Mucosa of rectum (tissue), 2 donors: ENCODE measurements around the gene EFCAB12.

Experiments
- H3K27ac ChIP-seq, 2 donors: one replicate each; pipeline ENCODE4 v1.7.0; 2013; ENCODE audit warnings: inconsistent platforms in 2 of 2, low read depth in 2 of 2, low read length in 2 of 2
- H3K27me3 ChIP-seq, 2 donors: one replicate each; pipeline ENCODE4 v1.7.0; 2013; ENCODE audit warnings: low read length in 2 of 2; ENCODE audit not compliant: control insufficient read depth in 2 of 2, insufficient read depth in 2 of 2
- H3K36me3 ChIP-seq, 2 donors: one replicate each; pipeline ENCODE4 v1.7.0; 2013; ENCODE audit warnings: low read length in 2 of 2; ENCODE audit not compliant: control insufficient read depth in 2 of 2, insufficient read depth in 2 of 2
- H3K4me1 ChIP-seq, 2 donors: one replicate each; pipeline ENCODE4 v1.7.0; 2013; ENCODE audit warnings: low read length in 2 of 2, mild to moderate bottlenecking in 1 of 2; ENCODE audit not compliant: control insufficient read depth in 2 of 2, insufficient read depth in 2 of 2
- H3K4me3 ChIP-seq, 2 donors: one replicate each; pipeline ENCODE4 v1.7.0; 2013; ENCODE audit warnings: low read length in 2 of 2
- H3K9ac ChIP-seq, 2 donors: one replicate each; pipeline ENCODE4 v1.7.0; 2013; ENCODE audit warnings: low read length in 2 of 2, low read depth in 1 of 2, mild to moderate bottlenecking in 1 of 2
- H3K9me3 ChIP-seq, 2 donors: one replicate each; pipeline ENCODE4 v1.7.0; 2013; ENCODE audit warnings: low read length in 2 of 2; ENCODE audit not compliant: control insufficient read depth in 2 of 2
- donor health status: healthy.
- donor health status: Normal muscosa, but diverticular disease.

EFCAB12 gene

DNA sequence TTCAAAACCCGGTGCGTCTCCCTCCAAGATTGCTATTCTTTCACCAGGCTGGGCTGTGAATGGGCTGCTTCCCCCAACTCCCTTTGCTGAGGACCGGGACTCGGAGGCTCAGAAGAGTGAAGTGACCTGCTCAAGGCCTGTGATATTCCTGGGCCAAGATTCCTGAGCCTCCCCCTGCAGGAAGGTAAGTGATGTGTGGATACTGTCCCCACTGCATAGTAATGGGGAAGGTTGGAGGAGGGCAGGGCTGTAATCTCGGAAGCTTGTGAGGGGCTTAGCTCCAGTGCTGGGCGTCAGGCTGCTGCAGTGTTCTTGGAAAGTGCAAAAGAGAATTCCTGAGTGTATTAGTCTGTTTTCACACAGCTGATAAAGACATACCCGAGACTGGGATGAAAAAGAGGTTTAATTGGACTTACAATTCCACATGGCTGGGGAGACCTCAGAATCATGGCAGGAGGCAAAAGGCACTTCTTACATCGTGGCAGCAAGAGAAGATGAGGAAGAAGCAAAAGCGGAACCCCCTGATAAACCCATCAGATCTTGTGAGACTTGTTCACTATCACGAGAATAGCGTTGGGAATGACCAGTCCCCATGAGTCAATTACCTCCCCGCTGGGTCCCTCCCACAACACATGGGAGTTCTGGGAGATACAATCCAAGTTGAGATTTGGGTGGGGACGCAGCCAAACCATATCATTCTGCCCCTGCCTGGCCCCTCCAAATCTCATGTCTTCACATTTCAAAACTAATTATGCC, 67.6 kb downstream of the EFCAB12 start:
- Histone ChIP-seq H3K27ac (no peak overlapping the region), H3K4me3 (no peak overlapping the region), H3K9ac (no peak overlapping the region), H3K4me1 (no peaks in the 10 kb centered on the region), H3K27me3 (no peaks in the 10 kb centered on the region), H3K36me3 (no peaks in the 10 kb centered on the region), H3K9me3 (no peaks in the 10 kb centered on the region)

DNA sequence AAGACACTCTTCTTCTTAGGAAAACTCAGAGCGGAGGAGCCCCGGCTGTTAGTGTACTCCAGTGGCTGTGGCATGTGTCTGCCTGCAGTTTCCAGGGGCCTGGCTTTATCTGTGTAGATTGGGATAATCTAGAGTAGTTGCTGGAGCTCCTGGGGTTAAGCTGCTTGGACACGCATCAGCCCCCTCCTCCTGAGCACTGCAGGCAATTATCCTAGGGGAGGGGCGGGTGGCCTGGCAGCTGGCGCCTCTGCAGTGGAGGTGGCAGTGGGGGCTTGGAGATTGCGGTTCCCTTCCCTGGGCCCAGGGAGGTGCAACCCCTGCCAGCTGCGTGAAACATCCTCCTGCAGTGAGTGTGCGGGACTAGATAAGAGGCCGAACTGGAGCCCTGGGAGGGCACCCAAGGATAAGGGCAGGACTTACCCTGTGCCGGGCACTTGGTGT, 68.2 kb downstream of the EFCAB12 start:
- H3K4me1 ChIP-seq: no peaks in the 10 kb centered on the region
- H3K36me3 ChIP-seq: no peaks in the 10 kb centered on the region
- H3K9ac ChIP-seq: no peak overlapping the region
- H3K9me3 ChIP-seq: no peaks in the 10 kb centered on the region
- no peak overlapping the region for H3K27ac ChIP-seq
- H3K4me3 ChIP-seq: no peak overlapping the region
- H3K27me3 ChIP-seq: no peaks in the 10 kb centered on the region

DNA sequence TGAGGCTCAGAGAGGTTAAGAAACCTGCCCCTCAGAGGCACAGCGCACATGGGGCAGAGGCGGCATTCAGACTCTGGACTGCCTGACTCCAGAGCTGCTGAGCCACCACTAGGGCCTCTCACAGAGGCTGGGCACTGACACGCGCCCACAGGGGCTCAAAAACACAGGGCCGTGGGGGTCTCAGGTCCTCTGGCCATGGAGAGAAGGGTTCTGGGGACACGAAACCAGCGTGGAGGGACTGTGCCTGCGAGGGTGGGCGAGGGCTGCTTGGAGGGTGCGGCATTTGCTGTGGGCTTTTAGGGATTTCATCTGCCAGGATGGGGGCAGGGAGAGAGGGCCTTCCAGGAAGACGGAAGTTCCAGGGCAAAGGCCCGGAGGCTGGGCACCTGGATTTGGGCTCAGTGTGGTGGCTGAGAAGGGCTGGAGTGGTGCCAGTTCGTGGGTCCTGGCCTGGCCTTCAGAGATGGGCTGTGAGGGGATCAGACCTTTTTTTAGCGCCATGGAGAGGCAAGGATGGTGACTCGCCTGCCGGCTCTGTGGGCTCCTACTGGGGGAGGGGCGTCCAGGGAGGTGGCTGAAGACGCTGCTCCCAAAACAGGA, 69.6 kb downstream of the EFCAB12 start:
- H3K4me1 ChIP-seq: no peaks in the 10 kb centered on the region
- no peaks in the 10 kb centered on the region for H3K36me3 ChIP-seq
- H3K4me3 ChIP-seq: no peak overlapping the region
- no peaks in the 10 kb centered on the region for H3K27me3 ChIP-seq
- no peak overlapping the region for H3K9ac ChIP-seq
- no peak overlapping the region for H3K27ac ChIP-seq
- no peaks in the 10 kb centered on the region for H3K9me3 ChIP-seq

DNA sequence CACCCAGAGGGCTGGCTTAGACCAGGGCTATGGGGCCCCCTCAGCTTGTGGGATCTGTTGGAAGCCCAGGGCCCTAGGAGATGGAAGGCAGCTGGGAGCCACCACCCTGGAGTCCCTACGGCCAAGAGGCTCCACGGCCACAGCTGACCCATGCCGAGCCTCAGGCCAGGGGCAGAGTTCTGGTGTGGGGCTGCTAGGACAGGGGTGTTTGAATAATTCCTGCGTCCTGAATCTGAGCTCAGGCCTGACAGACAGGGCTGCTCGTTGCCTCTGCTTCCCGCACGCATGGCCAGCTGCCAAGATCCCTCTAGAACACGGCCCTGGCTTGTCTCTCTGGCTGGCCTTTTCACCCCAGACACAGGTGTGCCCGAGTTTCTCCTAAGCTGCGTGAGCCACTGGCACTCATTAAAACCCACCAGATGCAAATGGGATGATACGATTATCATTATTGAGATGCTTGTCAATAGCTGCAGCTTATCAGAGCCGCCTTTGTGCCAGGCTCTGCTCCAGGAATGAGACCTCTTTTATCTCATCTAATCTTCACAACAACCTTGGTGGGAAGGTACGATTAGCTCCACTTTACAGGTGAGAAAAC, 70.2 kb downstream of the EFCAB12 start:
- Histone ChIP-seq H3K9ac (no peak overlapping the region), H3K4me3 (no peak overlapping the region), H3K27ac (no peak overlapping the region), H3K36me3 (no peaks in the 10 kb centered on the region), H3K27me3 (no peaks in the 10 kb centered on the region), H3K9me3 (no peaks in the 10 kb centered on the region), H3K4me1 (no peaks in the 10 kb centered on the region)

DNA sequence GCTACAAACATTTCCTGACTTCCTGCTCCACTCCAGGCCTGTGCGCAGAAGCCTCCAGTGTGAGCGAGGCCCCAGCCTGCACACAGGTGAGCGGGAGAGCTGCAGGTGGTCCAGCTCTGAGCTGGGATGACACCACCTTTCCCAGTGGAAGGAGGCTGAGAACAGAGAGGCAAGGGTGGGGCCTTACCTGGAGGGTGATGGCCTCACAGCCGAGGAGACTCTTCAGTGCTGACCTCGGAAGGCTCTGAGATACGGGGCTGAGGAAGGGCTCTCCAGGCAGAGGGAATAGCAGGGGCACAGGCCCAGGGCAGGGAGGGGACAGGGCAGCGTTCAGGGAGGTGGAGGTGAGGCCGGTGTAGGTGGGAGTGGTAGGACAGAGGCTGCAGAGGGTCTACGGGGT, 70.8 kb downstream of the EFCAB12 start:
- Histone ChIP-seq H3K9me3 (no peaks in the 10 kb centered on the region), H3K36me3 (no peaks in the 10 kb centered on the region), H3K9ac (no peak overlapping the region), H3K4me1 (no peaks in the 10 kb centered on the region), H3K4me3 (no peak overlapping the region), H3K27me3 (no peaks in the 10 kb centered on the region), H3K27ac (no peak overlapping the region)

DNA sequence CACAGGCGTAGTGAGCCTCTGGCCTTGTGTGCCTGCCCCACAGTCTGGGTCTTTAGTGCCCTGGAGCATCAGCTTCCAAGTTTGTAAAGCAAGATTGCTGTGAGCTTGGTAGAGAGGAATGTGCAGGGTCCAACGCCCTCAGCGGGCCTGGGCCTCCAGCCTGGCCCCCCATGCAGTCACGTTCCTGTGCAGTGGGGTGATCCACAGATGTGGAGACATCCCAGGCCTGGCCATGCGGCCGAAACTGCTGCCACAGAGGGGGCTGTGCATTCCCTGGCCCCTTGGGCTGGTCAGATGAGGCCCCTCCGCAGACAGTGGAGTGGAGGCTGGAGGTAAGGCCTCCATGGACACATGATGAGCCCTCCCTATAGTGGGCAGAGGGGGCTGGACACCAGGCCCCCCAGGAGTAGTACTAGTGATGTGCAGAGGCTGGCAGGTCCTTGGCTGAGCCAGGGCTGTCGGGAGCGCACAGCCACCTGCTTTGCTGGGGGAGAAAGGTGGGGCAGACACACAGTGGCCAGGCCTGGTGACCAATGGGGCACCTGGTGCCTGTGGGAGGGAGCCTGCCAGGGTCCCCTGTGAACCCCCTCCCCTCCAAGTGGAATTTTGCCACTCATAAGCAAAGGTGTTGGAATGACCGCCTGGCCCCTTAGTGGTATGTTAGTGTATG, 71.5 kb downstream of the EFCAB12 start:
- no peaks in the 10 kb centered on the region for H3K9me3 ChIP-seq
- H3K9ac ChIP-seq: no peak overlapping the region
- no peaks in the 10 kb centered on the region for H3K36me3 ChIP-seq
- H3K27ac ChIP-seq: no peak overlapping the region
- H3K4me1 ChIP-seq: no peaks in the 10 kb centered on the region
- H3K27me3 ChIP-seq: no peaks in the 10 kb centered on the region
- H3K4me3 ChIP-seq: no peak overlapping the region

DNA sequence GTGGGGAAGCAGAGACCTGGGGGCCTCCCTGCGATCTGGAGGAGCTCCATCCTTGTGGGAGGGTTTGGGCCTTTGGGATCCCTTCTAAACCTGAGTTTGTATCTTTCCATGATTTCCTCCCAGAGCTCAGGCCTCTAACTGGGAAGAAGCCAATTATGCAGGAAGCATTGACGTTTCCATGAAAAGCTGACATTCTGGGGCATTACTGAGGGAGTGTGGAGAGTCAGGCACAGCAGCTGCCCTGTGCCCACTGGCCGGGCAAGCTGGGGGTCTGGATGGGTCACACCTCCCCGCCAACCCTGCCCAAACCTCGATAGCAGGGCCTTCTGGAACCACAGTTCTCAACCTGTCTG, 74.9 kb downstream of the EFCAB12 start:
- Histone ChIP-seq H3K27ac (no peak overlapping the region), H3K9ac (no peak overlapping the region), H3K9me3 (no peaks in the 10 kb centered on the region), H3K4me3 (no peak overlapping the region), H3K36me3 (no peaks in the 10 kb centered on the region), H3K4me1 (no peaks in the 10 kb centered on the region), H3K27me3 (no peaks in the 10 kb centered on the region)

DNA sequence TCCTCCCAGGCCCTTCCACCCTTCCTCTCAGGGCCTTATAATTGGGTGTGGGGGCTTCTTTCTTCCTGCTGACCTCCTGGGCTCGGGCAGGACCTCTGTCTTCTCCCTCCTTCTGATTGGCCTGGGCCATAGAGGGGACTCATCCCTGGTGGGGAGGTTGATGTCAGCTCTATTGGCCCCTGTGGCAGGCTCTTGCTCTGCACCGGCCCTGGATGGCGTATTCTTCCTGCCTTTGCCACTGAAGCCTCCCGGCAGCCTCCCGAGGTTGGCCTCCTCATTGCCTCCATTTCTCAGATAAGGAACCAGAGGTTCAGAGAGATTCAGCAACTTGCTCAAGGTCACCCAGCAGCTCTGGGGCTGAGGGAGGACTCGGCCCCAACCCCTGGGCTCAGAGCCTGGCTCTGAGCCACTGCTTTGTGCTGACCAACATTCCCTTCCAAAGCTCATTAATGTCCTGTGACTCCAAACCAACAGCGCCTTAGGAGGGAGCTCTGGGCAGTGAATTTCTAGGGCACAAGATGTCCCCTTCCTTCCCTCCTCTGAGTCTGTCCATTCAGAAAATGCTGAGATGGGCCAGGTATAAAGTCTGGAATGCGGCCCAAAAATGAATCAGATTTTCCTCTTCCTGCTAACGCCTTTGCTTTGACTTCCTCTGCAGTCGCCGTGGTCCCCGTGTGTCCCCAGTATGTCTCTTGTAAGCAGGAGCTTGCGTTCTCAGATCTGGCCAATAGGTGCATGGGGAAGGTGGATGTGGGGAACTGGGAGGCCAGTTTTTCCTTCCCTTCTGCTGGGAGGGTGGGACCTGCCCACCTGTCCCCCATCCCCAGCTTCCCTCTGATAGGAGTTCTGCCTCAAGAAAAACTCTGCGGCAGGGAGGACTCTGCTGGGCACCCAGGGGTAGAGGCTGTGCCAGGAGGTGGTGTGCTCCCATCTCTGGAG, 75.5 kb downstream of the EFCAB12 start:
- H3K4me1 ChIP-seq: no peaks in the 10 kb centered on the region
- H3K27ac ChIP-seq: no peak overlapping the region

DNA sequence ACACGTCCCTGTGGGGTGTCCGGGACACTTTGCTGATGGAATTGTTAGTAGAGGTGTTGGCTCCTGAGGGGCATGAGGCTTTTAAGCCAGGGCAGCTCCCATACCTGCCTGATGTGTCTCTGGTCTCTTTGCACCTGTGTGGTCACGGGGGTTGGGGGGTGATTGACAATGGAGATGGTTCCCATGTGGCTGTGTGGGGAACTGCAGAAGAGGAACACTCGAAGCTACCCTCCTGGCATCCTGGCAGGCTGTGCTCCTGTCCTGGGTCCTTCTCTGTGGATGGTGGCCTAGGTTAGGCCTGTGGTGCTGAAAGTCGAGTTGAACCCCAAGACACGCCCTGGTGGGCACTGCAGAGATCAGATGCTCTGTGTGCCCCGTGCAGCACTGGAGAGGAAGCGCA, 76.4 kb downstream of the EFCAB12 start:
- H3K4me1 ChIP-seq: no peaks in the 10 kb centered on the region
- H3K27me3 ChIP-seq: no peaks in the 10 kb centered on the region
- H3K36me3 ChIP-seq: no peaks in the 10 kb centered on the region
- no peak overlapping the region for H3K4me3 ChIP-seq
- no peak overlapping the region for H3K27ac ChIP-seq
- H3K9me3 ChIP-seq: no peaks in the 10 kb centered on the region
- no peak overlapping the region for H3K9ac ChIP-seq

More for the DNA sequence above, 75.5 kb downstream of the EFCAB12 start:
- no peak overlapping the region for H3K4me3 ChIP-seq
- H3K36me3 ChIP-seq: no peaks in the 10 kb centered on the region
- no peaks in the 10 kb centered on the region for H3K27me3 ChIP-seq
- no peak overlapping the region for H3K9ac ChIP-seq
- no peaks in the 10 kb centered on the region for H3K9me3 ChIP-seq
